IPS-NIHi11 (cell line): ENCODE results near the gene ZFHX2.

Experiments used
- DNase-seq: peaks from one replicate; pipeline ENCODE4 v3.0.0; 2012; ENCODE audit warnings: mixed read lengths, low spot score

The ZFHX2 gene

DNA sequence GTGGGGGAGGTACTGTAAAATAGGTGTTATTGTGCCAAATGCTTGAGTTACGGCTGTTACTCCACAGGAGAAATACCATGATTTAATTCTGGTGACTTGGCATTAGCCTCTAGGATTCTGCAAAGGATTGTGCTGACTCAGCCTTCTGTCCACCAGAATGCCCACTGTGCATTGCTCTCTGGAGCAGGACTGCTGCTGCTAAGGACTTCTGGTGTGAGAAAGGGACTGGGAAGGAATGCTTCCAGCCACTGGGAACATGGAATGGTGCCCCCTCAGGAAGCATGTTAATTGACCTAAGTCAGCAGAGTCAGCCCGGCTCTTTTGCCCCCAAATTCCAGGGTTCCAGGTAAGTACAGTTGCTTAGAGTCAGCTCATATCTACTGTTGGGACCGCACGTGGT is 32.9 kb downstream of the ZFHX2 start:
- peak; percentile 44 for DNase-seq

- no peak for DNase-seq
Observed at GRCh38 chr14:23517650-23518326, 33.8 kb downstream of the ZFHX2 start.

GRCh38 chr14:23514644-23514957 is 37.0 kb downstream of the ZFHX2 start:
- no peak for DNase-seq

DNA sequence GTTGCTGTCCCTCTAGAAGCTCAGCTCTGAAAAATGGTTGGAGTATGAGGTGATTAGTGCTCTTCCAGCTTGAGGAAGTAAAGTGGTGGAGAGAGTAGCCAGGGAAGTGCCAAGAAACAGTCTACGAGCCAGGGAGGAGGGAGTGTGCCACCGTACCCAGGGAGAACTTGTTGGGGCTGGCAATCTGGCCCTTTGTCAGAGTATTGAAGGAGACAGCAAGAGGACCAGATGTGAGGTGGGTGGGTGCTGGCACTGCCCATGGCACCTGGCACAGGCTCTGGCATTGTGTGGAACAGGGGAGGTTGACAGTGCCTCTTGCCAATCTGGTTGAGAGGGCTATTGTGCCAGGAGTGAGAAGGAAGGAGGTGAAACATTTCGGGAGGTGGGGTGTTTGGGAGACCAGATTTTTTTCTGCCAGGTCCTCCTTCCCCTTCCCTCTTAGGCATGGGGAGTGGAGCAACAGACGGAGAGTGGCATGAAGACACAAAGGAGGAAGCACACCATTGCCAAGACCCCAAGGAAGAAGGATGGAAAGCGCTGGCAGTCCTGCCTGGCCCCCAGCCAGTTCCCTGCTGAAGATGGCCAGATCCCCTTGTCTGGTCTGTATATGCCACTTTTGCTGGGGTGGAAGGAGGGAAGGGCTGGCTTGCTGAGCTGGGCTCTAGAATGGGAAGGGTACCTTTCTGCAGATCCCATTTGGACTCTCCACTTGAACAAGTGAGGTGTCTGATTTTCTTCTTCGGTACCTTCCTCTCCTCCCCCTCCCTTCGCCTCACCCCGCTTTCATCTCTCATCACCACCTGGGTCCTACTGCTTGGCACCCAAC is 37.5 kb downstream of the ZFHX2 start:
- no peak for DNase-seq

GRCh38 chr14:23513005-23513817 is 38.4 kb downstream of the ZFHX2 start:
- DNase-seq: no peak

GRCh38 chr14:23512156-23512555 is 39.4 kb downstream of the ZFHX2 start:
- no peak for DNase-seq

DNA sequence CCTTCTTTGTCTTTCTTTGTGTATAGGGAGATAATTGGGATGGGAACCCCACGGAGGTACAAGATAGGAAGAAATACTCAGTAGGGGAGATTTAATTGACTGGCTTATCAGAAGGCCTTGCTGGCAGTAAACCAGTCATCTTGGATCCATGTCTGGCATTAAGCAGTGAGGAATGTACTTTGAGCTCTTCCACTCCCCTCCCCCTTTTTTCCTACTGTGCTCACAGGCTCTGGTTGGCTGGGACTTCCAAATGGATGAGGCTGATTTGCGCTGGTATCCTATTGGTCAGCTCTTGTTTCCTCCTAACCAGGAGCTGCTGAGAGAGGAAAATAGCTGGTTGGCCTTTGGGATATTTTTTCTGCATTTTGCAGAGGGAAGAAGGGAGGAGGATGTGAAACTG is 57.3 kb downstream of the ZFHX2 start:
- DNase-seq: peak; percentile 79

GRCh38 chr14:23492618-23493272 is 58.8 kb downstream of the ZFHX2 start:
- no peak for DNase-seq

DNA sequence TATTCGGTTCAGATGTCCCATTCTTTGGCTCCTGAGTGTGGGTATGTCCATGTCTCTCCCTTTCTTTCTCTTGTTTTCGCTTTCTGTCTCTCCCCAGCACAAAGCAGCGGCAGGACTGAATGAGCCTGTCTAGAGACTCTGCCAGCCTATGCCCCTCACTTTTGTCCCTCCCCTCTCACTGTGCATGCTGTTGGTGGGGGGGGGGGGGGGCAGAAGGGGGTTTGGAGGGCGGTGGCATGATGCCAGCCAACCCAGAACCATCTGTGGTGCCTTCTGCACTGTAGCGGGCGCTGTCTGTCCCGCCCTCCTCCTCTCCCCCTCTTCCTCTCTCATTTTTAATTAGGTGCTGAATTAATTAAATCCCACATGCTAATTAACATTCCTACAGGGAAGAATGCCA is 64.3 kb downstream of the ZFHX2 start:
- DNase-seq: no peak

DNA sequence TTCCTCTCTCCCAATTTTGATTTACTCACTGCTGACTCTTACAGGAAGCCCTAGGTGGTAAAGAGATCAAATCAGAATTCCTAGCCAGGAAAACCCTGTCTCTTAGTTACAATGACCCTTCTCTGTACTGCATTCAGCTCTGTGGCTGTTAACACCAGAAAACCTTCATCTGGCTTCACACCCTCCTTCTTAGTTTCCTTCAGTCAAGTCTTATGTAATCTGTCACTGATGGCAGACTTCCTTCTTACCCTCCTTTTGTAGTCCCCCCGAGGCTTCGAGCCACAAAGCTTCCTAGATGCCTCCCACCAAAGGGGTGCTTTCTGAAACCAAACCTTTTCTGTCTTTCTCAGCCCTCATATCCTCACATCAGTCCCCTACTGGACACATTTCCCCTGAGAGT is 65.5 kb downstream of the ZFHX2 start:
- DNase-seq: no peak

GRCh38 chr14:23485326-23485725 is 66.2 kb downstream of the ZFHX2 start:
- no peak for DNase-seq

GRCh38 chr14:23483236-23483854 is 68.2 kb downstream of the ZFHX2 start:
- DNase-seq: peak; percentile 77

DNA sequence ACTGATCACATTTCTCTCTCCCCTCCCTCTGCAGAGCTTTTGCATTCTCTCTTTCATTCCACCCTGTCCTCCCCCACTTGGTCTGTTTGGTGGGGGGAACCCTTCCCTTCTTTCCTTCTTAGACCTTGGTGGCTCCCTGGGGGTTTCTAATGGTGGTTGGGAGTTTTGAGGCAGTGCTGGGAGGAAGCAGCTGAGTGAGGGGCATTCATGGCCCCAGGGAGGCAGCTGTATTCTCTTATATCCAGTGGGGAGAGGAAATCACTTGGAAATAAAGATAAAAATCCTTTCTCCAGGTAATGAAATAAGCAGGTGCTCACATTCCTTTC is 68.8 kb downstream of the ZFHX2 start:
- no peak for DNase-seq

DNA sequence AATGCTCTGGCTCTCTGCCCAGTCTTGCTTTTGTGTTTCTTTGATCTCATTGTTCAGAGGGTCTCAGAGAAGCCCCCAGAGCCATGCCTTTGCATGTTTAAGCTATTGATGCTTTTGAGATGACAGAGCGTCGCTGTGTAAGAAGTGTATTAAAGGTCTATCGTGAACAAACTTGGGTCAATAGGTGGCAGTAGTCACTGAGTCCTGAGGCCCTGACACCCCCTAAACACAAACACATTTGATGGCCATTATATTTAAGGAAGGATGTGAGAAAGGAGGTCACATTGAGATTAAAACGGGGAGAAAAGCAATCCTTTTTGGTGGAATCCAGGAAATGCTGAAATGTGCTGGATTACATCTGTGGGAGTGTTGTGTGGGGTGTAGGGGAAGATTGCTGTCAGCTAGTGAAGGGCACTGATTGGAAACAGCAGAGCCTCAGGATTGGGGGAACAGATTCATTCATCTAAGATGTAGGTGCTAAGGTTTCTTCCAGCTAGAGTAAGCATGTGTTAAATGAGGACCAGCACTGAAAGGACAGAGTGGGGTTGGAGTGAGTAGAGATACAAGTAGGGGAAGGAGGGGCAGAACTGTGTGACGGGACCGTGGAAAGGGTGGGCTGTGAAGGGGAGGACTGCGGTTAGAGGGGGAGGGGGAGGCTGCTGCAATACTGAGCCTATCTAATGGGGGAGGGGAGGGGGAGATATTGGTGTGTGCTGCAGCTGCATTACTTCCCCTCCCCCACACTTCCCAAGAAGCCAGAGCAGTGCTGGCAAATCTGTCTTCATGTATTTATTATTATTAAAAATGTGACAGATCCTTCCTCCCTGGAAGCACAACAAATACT is 69.4 kb downstream of the ZFHX2 start:
- no peak for DNase-seq

DNA sequence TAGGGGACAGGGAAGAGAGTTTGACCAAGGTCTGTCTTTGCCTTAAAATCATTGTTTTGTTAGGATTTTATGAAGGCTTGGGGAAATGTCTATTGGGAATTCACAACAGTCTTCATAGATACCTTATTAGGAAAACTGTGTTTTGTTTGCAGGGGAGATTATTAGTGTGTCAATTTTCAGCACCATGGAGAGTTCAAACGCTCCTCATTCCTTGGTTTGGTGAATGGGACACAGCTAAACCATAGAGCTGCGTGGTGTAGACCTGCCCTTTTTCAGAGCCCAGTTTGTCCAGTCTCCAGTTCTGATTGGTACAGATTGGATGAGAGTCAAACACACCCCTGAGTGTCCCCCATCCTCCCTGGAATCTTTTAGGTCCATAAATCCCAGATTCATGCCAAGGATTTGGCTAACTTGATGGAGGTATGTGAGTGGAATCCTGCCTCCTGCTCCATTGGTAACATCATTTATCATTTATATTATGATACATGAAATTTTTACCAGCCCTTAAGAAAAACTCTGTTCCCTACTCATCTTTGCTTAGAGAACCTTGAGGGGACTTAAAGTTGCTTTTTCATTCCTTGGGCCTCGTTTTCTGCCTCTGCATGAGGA is 70.1 kb downstream of the ZFHX2 start:
- peak; percentile 67 for DNase-seq

- peak; percentile 42 for DNase-seq
Observed at GRCh38 chr14:23478109-23478759, 73.3 kb downstream of the ZFHX2 start.

- DNase-seq: no peak
Observed at GRCh38 chr14:23470947-23471346, 80.6 kb downstream of the ZFHX2 start.
